ENCODE measurements around the gene PRELID3B.

PRELID3B gene

DNA sequence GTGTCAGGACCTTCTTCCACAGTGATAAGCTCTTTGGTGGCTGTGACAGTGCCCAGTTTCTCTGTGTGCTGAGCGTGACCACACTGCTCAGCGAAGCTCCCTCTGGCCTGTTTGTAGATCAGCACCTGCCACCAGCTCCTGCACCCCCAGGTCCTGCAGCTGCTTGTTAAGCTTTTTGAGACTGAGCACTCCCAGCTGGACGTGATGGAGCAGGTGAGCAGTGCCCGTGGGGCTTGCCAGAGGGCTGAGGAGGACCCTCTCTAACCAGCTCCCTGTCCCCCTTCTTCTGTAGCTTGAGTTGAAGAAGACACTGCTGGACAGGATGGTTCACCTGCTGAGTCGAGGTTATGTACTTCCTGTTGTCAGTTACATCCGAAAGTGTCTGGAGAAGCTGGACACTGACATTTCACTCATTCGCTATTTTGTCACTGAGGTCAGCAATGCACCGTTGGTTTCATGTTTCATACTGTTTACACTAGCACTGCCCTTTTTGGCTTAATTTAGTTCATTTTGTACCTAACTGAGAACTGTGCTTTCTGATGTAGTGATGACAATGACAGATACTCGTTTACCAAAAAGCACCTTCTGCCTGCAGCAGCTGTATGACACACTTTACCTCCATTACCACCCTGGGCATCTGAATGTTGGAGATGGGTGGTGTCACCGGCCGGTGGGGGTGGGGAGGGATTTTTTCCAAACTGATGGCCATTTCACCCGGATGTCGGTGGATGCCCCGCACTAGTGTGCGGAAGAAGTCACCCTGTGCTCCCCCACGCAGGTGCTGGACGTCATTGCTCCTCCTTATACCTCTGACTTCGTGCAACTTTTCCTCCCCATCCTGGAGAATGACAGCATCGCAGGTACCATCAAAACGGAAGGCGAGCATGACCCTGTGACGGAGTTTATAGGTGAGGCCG, 49.0 kb downstream of the PRELID3B start:
- no peak for DNase-seq

DNA sequence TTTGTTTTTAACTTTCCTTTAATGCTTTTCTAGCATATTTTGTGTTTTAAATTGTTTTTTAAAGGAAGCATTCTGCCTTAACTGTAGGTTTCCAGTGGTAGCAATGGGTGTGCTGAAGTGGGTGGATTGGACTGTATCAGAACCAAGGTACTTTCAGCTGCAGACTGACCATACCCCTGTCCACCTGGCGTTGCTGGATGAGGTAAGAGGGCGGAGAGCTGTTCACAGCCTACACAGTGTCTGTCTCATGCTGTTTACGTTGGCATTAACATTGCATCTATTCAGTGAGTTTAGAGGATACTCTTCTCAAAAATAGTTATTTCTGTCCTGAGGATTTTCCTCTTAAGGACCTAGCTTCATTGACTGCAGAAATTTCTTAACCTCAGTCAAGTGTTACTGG, 49.7 kb downstream of the PRELID3B start:
- no peak for DNase-seq

DNA sequence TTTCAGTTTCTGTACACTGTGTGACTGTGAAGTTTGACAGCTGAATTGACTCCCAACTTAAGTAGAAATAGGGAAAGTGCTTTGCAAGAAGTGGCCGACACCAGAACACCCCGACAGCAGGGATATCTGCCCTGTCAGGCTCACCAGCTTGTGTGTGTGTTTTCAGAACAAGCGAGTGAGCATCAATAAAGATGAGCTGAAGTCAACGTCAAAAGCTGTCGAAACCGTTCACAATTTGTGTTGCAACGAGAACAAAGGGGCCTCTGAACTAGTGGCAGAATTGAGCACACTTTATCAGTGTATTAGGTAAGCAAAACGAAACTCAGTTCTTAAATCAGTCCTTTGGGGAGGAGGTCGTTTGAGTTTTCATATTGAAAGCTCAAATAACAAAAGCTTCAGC, 50.9 kb downstream of the PRELID3B start:
- no peak for DNase-seq

DNA sequence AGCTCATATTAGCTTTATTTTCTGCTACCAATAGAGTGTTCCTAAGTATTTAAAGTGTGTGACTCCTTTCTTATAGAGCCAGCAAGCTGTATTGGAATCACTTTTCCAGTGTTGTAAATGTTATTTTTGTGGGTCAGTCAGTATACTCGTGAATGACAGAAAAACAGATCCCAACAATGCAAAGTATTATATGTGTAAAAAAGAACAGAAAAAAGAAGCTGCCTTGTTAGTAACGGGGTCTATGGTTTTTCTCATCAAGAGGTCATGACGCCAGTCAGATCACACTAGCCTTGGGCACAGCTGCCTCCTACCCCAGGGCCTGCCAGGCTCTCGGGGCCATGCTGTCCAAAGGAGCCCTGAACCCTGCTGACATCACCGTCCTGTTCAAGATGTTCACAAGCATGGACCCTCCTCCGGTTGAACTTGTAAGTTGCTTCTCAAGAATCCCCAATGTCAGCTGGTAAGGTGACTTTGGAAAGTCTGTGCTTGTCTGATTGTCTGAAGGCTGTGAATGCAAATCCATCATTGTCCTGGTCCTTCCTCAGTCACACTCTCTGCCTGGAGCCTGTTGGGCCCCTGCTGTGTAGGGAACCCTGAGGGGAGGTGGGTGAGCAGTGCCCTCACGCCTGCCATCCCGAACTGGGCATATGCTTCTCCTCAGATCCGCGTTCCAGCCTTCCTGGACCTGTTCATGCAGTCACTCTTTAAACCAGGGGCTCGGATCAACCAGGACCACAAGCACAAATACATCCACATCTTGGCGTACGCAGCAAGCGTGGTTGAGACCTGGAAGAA, 51.7 kb downstream of the PRELID3B start:
- no peak for DNase-seq

DNA sequence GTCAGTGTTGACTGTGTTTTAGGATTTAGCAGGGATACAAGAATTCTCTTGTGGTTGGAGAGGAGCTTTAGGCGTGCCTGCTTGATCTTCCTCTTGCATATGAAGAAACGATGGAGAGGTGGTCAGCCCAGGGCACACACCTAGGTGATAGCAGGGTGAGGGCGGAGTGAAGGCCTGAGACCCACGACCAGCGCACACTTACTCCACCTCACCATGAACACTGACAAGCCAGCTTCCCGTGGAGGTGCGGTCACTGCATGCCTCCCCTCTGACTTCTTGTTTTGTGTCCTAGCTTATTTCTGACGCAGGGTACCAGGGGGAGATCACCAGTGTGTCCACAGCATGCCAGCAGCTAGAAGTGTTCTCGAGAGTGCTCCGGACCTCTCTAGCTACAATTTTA, 53.4 kb downstream of the PRELID3B start:
- no peak for DNase-seq

DNA sequence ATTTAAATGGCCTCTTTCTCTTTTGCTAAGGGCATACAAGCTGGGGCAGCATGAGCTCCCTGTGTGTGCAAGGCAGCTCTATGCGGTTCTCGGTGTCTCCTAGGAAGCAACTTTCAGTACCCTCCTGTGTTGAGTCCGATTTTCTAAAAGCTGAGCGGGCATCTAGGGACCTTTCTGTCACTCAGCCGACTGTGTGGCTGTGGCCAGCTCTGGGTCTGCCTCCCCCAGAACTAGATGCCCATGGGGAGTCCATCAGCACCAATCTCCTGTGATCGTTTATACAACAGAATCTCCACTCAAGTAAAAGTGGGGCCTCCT, 54.1 kb downstream of the PRELID3B start:
- DNase-seq, result no peak

DNA sequence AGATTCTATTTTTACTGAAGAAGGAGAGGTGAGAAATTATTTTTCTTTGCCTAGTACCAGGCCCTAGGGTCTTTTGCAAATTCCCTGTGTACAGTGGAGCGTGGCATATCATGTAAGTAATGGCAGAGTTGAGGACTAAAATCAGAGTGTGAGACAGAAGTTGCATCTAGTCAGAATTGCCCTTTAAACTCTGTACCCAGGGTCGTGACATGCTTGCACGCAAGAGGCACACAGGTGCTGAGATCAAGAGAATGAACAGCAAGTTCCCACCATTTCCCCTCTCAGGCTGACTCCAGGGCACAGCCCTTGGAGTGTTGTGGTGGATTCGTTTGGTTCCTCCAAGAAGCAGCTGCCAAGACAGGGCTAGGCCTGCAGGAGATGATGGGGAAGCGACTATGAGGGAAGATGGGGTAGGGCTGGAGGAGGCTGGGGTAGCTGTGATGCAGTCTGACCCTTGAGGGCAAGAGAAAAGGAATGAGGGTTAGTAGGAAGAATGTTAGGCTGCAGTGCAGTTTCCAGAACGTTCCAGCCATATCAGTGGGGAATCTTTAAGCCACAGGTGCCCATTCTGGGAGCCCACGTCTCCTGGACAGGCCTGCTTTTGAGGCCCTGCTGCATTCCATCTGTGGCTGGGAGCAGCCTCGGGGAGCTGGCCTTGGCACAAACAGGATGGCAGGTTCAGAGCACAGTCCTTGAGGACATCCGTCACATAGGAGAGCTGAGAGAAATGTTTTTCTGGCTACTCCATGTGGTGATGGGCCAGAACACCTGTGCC, 54.6 kb downstream of the PRELID3B start:
- no peak for DNase-seq

DNA sequence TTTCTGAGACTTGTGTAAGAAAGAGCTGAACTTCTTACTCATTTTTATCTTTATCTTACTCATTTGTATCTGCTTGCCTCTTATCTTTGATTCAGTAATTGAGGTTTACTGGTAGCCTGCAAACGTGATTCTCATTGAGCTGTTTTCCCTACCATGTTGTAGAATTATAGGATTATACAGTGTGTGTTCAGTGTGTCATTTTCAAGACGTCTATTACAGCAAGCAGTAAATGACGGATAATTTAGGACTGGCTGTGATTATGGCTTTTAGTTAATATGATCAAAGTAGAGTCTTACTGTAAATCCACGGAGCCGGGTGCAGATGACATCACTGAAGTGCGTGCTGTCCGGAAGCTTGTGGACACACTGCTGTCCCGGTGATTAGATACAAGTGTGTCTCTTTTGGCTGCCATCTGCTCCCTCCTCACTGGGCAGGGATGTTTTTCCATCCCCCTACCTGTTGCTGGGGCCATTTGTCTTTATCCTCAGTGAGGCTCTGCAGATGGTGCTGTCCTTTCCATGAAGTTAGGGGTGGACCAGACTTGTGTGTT, 55.5 kb downstream of the PRELID3B start:
- DNase-seq, result peak; percentile 91 to 94

DNA sequence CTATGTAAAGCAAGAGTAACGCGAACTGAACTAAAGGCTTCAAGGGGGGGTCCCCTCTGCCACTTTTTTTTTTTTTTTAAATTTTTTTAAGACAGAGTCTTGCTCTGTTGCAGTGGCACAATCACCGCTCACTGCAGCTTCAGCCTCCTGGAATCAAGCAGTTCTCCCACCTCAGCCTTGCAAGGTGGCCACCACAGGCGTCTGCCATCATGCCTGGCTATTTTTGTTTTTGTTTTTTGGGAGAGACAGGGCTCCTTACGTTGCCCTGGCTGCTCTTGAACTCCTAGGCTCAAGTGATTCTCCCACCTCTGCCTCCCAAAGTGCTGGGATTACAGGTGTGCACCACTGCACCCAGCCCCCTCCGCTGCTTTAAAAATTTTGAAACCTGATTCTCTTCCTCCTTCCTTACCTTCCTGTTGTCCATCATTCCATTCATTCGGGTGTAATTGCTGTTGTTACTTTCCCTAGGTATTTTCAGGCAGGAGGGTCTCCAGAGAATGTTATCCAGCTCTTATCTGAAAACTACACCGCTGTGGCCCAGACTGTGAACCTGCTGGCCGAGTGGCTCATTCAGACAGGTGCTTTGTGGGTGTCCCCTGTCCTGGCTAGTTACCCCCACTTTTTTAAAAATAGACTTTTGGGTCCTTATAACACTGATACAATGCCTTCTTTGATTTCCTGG, 56.2 kb downstream of the PRELID3B start:
- DNase-seq, result no peak

DNA sequence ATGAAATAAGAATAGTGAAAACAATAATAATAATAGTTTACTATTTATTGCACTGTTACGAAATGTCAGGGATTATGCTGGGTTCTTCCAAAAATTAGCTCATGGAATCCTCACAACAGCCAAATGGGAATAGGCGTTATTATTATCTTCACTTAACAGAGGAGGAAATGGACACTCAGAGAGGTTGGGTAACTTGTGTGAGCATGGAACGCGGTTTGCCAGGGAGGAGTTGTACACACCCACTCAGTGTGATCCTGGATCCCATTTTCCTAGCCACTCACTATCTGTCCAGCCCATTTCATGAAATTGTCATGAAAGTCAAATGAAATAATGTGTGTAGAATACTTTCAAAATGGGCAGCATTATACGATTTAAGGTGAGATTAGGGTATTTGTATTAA, 56.9 kb downstream of the PRELID3B start:
- DNase-seq, result no peak

DNA sequence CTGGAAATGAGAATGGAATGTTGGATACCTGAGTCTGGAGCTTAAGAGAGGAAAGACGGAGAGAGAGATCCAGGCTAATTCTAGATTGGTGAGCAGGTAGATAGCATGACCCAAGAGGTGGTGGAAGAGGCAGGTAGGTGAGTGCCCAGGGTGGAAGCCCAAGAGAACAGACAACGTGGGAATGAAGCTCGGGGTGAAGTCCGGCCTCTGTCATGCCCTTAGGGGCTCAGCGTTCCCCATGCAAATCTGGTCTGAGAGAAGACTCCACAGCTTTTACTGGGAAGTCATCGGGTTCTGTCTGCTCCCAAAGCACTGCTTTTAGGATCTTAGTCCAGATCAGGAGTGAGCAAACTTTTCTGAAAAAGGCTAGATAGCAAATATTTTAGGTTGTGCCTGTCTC, 57.9 kb downstream of the PRELID3B start:
- DNase-seq, result no peak

Measured in NCI-H524 (cell line).